Activated naive CD4-positive, alpha-beta T cell treated with anti-CD3 and anti-CD28 coated beads, Interleukin-2, amount 50 U/mL, for 72 hours (primary cell): ENCODE data around the gene TRH. TPM values are rescaled to one million over a fixed set of nuclear protein-coding genes. Genes with fewer than 3 reads are reported as not detected.

Source experiments
- total RNA-seq, 2 donors: library from RNA; stranded (reverse); gene quantifications; one replicate each; pipeline ENCODE4 v1.2.3, GENCODE V29; 2022

Gene TRH
- total RNA-seq, 2 donors from 2014 or later = not detected

Other genes with a start within 250 kb of the TRH start
- gene TMCC1, start 81.0 kb upstream of the TRH start, total RNA-seq = 10 to 100 TPM; 13.4 to 13.6 TPM
- gene ALG1L2, start 107.1 kb downstream of the TRH start, total RNA-seq = 1 to 10 TPM in 1 of 2 donors, under 1 TPM in 1; 0.64 to 1.3 TPM